Activated gamma-delta T cell treated with Interleukin-2 at 50 U/mL for 16 hours (primary cell): ENCODE data around the gene RPE.

Experiments
- DNase-seq: peaks from one replicate; pipeline ENCODE4 v3.0.0-alpha.2; 2020

RPE gene

DNA sequence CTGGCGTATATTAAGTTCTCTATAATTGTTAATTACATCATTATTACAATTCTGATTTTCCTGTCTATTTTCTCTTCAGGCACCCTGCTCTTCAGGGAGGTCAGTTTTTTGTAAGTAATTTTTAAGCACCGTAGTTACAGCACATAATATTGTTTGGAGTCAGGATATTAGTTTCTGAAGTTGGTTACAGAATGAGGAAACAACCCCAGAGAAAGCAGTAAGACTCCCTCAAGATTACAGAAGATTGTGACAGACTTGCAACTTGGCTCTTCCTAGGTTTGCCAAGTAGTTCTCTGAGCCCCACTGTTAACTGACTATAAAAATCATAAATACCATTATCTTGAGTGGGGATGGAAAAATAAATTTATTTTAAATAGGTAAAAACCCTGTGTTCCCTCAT, 921 bp downstream of the RPE start:
- DNase-seq: no peak

DNA sequence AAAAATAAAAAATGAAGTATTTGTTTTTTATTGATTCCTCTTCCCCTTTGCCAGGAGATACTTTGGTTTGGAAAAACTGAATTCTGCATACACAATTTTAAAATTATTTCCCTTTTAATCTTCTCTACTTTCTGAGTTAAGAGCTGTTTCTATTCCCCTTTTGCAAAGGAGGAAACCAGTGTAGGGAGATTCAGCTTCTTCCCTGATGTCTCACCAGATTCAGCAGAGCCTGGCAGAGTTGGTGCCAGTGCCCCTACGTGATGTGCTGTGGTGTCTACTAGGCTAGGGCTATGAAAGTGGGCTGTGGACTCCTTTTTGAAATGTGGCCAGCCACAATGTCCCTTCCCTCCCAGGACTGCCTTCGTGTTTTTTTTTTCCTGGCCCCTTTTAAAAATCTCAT, 2.4 kb downstream of the RPE start:
- no peak for DNase-seq

DNA sequence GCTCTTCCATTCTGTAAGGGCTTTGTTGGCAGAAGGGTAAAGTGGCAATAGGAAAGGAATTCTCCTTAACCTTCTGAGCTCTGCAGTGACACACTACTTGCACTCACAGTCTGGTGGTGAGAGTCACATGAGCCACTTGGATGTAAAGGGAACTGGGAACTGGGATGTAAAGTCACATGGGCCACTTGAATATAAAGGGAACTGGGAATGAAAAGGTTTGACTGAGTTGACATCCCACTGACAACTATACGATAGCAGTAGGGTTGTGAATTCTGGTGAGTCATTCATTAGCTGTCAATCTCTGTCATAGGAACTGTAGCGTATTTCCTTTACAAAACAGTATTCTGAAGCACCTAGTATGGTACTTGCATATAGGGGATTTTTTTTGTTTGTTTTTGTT, 5.5 kb downstream of the RPE start:
- DNase-seq: no peak

DNA sequence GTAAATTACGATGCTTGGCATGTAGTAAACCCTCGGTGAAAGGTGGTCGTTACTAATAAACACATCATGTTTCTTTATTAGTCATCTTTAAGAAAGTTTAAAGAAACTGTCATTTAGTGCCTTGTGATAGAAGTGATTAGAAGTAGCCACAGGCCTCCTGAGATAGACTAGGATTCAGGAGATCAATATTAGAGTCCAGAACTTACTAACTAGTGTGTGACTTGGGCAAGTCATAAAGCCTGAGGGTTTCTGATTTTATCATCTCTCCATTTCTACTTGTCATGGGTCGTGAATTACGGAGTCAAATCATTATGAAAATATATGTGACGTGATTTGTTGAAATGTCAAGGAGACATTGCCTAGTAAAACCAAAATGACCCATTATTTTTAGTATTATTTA, 6.7 kb downstream of the RPE start:
- no peak for DNase-seq

DNA sequence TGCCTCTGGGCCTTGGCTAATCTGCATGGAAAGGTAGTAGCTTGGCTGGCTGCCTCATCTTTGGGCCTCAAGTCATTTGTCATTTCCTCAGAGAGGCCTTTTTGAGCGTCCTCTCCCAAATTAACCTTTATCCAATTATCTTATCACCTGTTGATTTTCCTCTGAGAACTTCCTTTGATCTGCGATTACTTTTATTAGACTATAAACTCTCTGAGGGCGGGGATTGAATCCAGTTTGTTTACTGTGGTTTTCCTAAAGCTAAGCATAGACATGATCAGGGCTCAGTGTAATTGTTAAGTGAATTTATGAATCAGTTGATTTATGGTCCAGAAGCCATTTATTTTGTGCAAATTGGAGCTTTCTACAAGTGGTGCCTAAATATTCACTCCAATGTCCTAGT, 7.5 kb downstream of the RPE start:
- DNase-seq: no peak

DNA sequence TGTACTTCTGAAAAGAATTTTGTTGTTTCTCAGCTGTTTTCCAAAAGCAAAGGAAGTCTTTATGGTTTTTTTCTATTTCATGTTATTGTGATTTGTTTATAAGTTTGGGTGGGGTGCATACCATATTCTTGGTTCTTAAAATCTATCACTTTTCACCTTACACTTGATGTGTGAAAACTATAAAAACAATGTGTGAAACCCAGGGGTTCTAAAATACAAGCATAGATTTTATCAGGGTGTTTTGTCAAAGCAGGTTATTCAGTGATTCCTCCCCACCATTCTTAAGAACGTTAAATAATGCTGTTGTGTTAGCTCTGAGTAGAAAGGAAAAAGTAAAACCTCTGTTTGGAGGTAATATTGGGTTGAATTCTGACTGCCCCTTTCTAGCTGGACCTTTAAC, 17.7 kb downstream of the RPE start:
- no peak for DNase-seq

DNA sequence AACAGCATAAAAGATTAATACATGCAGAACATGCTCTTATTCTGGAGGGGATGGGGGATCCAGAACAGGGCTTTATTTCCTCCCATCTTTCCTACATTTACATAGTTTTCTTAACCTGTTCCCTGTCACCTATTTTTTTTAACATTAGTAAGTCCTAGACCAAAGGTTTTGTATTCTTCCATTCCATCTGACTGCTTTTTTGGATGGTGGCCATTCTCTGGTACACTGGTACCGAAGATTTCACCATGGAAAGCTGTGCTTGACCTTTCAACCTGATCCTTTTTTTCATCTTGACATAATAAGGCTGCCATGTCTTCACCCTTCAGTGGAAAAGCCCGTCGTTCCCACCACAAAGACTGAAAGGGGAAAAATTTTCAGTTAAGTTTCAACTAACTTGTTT, 20.4 kb downstream of the RPE start:
- no peak for DNase-seq

DNA sequence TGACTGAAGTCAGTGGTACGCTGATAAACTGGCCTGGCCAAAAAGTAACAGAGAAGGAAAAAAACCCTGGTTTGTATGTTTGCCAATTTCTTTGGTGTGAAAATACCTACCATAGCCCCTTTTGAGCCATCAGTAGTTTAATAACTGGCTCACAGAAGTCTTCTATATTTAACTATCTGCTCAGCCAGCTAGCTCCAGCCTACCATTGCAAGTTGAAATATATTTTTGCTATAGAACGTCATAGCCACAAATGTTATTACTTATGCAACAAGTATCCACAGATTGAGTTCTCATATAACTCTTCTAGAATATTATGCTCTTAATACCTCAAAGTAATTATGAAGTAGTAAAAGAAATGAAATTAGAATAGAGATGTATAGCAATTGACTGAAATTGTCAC, 25.2 kb downstream of the RPE start:
- DNase-seq: no peak

DNA sequence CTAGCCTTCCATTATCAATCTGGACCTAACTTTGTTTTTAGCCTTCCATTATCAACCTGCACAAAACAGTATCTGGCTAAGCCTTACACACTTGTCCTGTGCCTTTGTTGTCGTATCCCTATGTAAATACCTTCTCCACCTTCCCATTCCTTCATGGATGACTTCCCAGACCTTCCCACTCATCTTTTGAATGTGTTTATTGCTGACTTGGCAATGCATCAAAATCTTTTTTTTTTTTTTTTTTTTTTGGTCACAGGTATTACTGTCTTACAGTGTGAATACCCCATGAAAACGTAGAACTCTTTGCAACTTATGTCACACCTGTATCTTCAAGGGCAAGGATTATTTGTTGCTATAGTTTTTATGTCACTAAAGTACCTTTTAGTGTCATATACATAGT, 25.7 kb downstream of the RPE start:
- DNase-seq: no peak

DNA sequence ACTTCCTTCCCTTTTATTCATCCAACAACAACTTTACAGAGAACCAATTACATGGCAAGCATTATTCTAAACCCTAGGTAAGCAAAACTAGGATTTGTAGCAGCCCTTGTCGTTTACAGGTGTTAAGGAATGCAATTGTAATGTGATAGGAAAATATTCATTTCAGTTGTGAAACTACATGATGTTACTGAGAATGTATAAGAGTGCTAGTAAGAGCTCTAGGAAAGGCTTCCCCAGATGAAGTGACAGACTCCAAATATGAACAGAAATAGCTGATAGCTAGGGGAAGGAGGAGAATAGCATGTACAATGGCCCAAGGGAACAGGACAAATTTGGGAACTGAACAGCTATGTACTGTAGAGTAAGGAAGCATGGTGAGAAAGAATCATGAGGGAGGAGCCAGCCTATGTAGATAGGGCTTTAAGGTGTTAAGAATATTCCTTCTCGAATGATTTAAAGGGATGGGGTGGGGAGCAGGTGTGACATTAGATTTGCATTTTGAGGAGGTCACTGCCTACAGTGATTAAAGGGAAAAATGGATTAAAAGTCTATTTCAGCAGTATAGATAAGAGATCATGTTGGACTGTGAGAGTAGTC, 31.7 kb downstream of the RPE start:
- no peak for DNase-seq

DNA sequence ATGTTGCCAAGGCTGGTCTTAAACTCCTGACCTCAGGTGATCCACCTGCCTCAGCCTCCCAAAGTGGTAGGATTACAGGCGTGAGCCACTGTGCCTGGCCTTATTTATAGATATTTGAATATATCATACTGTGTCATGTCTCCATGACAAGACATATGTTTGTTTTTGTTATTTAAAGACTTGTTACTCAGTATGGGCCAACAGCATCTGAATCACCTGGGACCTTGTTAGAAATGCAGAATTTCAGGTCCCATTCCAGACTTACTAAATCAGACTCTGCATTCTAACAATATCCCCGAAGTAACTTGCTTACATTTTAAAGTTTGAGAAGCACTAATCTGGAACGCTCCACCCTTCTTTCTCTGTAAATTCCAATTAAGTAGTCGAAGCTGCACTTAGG, 33.2 kb downstream of the RPE start:
- no peak for DNase-seq

DNA sequence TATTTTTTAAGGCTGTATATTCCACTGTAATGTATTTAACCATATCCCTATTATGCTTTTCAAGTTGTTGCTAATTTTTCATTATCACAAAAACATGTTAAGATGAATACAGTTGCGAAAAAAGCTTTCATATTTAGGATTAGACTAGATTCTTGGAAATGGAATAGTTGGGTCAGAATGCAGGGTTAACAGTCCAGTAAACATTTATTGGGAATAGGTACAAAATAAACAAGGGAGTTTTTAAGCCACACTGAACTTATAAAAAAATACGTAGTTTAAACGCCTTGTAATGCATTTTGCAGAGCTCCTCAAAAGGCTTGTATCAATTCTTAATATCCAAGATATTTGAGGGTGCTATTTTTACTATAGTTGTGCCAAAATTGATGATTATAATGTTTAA, 35.6 kb downstream of the RPE start:
- no peak for DNase-seq

DNA sequence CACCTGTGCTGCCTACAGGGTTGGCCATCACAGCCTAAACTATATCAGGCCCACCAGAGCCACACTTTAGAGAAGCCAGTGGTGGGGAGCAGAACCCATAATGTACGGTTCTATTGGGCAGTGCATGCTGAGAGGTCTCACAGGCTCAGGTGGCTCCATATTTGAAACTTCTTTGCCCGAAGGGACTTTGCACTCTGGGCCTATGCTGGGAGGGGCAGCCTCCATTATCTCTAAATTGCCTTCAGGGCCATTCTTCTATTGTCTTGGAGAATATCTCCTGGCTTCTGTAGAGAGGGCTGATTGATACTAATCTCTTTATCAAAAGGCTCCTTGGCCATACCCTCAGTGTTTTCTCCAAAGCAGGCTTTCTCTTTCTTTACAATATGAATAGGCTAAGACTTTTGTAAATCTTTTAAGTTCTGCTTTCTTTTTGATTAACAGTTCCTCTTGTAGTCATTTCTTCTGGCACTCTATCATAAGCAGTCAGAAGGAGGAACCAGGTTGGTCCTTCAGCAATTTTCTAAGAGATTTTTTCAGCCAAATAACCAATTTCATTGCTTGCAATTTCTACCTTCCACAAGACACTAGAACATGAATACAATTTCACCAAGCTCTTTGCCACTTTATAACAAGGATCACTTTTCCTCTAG, 44.5 kb downstream of the RPE start:
- no peak for DNase-seq

DNA sequence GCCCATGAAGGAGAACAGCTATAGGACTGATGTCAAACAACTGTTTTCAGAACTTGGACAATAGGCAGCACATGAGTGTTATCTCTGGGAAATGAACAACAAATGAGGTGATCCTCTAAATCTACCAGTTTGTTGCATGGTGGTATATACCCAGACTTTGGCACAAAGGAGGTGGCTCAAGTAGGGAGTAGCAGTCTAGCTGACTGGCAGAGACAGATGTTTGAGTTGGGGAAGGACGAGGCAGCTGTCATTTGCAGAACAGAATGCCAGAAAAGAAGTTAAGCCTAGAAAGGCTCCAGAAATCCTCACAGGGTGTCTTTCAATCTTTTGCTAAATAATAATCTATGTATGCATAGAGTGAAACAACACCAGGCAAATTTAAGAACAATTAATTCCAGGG, 47.4 kb downstream of the RPE start:
- DNase-seq: no peak

DNA sequence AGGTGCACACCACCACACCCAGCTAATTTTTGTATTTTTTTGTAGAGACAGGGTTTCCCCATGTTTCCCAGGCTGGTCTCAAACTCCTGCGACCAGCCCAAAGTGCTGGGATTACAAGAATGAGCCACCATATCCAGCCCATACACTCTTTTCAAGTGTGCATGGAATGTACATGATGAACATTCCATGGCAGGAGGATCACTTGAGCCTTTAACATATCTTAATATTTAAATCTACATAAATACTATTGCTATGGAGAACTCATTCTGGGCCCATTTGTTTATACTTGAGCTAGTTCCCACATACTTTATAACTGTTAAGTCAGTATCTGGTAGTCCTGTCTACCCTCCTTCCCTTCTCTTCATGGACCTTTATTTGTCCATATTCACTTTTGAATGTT, 48.4 kb downstream of the RPE start:
- no peak for DNase-seq

DNA sequence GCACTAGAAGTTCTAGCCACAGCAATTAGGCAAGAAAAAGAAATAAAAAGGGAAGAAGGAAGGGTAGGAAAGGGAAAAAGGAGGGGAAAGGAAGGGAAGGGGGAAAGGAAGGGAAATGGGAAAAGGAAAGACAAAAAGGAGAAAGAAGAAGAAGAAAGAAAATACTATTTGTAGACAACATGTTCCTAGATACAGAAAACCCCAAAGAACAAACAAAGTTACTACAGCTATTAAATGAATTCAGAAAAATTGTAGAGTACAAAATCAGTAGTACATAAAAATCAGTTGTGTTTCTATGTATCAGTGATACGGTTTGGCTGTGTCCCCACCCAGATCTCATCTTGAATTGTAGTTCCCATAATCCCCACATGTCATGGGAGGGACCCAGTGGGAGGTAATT, 52.3 kb downstream of the RPE start:
- DNase-seq: no peak

DNA sequence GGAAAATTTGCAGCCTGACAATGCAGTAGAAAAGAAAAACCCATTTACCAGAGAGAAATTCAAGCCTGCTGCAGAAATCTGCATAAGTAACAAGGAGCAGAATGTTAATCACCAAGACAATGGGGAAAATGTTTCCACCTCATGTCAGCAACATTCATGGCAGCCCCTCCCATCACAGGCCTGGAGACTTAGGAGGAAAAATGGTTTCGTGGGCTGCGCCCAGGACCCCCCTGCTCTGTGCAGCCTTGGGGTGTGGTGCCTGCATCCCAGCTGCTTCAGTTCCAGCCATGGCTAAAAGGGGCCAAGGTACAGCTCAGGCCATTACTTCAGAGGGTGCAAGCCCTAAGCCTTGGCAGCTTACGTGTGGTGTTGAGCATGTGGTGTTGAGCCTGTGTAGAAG, 53.4 kb downstream of the RPE start:
- no peak for DNase-seq

DNA sequence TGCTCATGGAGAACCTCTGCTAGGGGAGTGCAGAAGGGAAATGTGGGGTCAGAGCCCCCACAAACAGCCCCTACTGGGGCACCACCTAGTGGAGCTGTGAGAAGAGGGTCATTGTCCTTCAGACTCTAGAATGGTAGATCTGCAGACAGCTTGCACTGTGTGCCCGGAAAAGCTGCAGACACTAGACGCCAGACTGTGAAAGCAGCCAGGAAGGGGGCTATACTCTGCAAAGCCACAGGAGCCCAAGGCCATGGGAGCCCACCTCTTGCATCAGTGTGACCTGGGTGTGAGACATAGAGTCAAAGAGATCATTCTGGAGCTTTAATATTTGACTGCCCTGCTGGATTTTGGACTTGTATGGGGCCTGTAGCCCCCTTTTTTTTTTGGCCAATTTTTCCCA, 60.9 kb downstream of the RPE start:
- DNase-seq: no peak
